Retinal pigment epithelial cell (primary cell): ENCODE data around the gene EIF3D.
A peak's percentile ranks its signal among the peaks of the same experiment; 100 is the strongest.
"Not testable (repeated sequence)": the region's sequence is repeated elsewhere in the genome, so short reads cannot be mapped to it uniquely, and the experiment has no call there.

Experiments
- DNase-seq: peaks from one replicate; pipeline ENCODE4 v3.0.0-alpha.2; 2010; ENCODE audit warnings: low read depth
- H3K4me3 ChIP-seq: 2 replicates; pipeline ENCODE4 v1.5.1; 2011; ENCODE audit warnings: mild to moderate bottlenecking, low read length, control low read depth, moderate library complexity
- CTCF ChIP-seq: conservative IDR thresholded peaks from 2 replicates; pipeline ENCODE4 v1.5.1; 2011; ENCODE audit warnings: low read depth, low read length, control low read depth, inconsistent platforms

EIF3D gene

GRCh38 chr22:36538529-36538928 is 9.6 kb upstream of the EIF3D start:
- TF ChIP-seq CTCF = no peak
- H3K4me3 ChIP-seq = no peak overlapping the region
- DNase-seq = no peak

- no peak overlapping the region for H3K4me3 ChIP-seq
- no peak for DNase-seq
- TF ChIP-seq CTCF = no peak
Observed at GRCh38 chr22:36536717-36537116, 7.8 kb upstream of the EIF3D start.

GRCh38 chr22:36533320-36533719 is 4.4 kb upstream of the EIF3D start:
- DNase-seq, H3K4me3 ChIP-seq: not testable (repeated sequence)

GRCh38 chr22:36532466-36532865 is 3.5 kb upstream of the EIF3D start:
- no peak for DNase-seq

GRCh38 chr22:36528341-36528740 is 625 bp downstream of the EIF3D start:
- peak overlapping the region; percentile 84 for H3K4me3 ChIP-seq
- no peak for TF ChIP-seq CTCF
- no peak for DNase-seq

More at GRCh38 chr22:36532466-36532865, 3.5 kb upstream of the EIF3D start:
- no peak overlapping the region for H3K4me3 ChIP-seq
- no peak for TF ChIP-seq CTCF

- H3K4me3 ChIP-seq = no peak overlapping the region
- no peak for TF ChIP-seq CTCF
- DNase-seq = no peak
Observed at GRCh38 chr22:36522662-36523061, 6.3 kb downstream of the EIF3D start.

GRCh38 chr22:36520423-36520822 is 8.5 kb downstream of the EIF3D start:
- no peak for TF ChIP-seq CTCF
- DNase-seq = no peak
- no peak overlapping the region for H3K4me3 ChIP-seq

GRCh38 chr22:36519906-36520305 is 9.1 kb downstream of the EIF3D start:
- not testable (repeated sequence) for H3K4me3 ChIP-seq, DNase-seq
